HepG2 (cell line): ENCODE results near the gene CGNL1. TPM values are rescaled to one million over a fixed set of nuclear protein-coding genes. Genes with fewer than 3 reads are reported as not detected.

ENCODE experiments used
- ATAC-seq: fragments of 200-7000 bp; cut with Tn5 transposase; 3 replicates; pipeline ENCODE4 v1.9.1; 2020; ENCODE audit warnings: mild to moderate bottlenecking, moderate library complexity
- BruUV-seq: library from RNA; stranded (reverse); fragments of 400-500 nt; replicated peaks from 2 replicates; lab custom pipeline; 2021; lab: Mats Ljungman, UMichigan
- CTCF ChIA-PET: fragments of 300-600 bp; formaldehyde crosslinking; extraction: SDS; loops from one replicate; lab custom pipeline; 2021; ENCODE audit warnings: low total read pairs, inconsistent platforms, low intra/inter-chr PET ratio; lab: Yijun Ruan, JAX
- POLR2A ChIA-PET: fragments of 350-600 bp; sonication (Branson Sonifier 250); formaldehyde crosslinking; loops from one replicate; lab custom pipeline; 2020; ENCODE audit warnings: antibody characterized with exemption, inconsistent platforms; lab: Yijun Ruan, JAX
- DNase-seq: peaks from one replicate; pipeline ENCODE4 v3.0.0-alpha.2; 2015; ENCODE audit warnings: low spot score
- FAIRE-seq: peaks from 3 replicates; lab custom pipeline; 2011; peaks lifted over from hg19 to GRCh38; lab: Jason Lieb, UNC
- H2AFZ ChIP-seq: one replicate; pipeline ENCODE4 v1.6.1; 2011; ENCODE audit warnings: low read length, inconsistent platforms
- H3K27ac ChIP-seq: fragments of 300-600 bp; 3 replicates; pipeline ENCODE4 v1.8.0; 2011; ENCODE audit warnings: mixed run types, mild to moderate bottlenecking, mixed read lengths, low read length, inconsistent platforms; ENCODE audit not compliant: insufficient read depth; ENCODE audit errors: extremely low read length
- H3K27me3 ChIP-seq, 2 experiments: fragments of 200-600 bp in 1 of 2; 2 replicates in 1 of 2; 3 replicates in 1 of 2; pipeline versions ENCODE4 v1.6.0 to v1.8.0; 2011; ENCODE audit warnings: low read length in 2 of 2, mild to moderate bottlenecking in 2 of 2, moderate library complexity in 2 of 2, inconsistent platforms in 1 of 2; ENCODE audit not compliant: insufficient read depth in 2 of 2, control insufficient read depth in 1 of 2
- H3K36me3 ChIP-seq, 2 experiments: fragments of 200-600 bp in 1 of 2; replicated peaks in 1 of 2; 2 replicates in 1 of 2; 3 replicates in 1 of 2; pipeline versions ENCODE4 v1.5.1 to v1.8.0; 2011; ENCODE audit warnings: low read length in 2 of 2, inconsistent platforms in 1 of 2; ENCODE audit not compliant: insufficient read depth in 2 of 2, control insufficient read depth in 1 of 2
- H3K4me1 ChIP-seq: 2 replicates; pipeline ENCODE4 v1.5.1; 2012; ENCODE audit warnings: low read length, inconsistent platforms; ENCODE audit not compliant: insufficient read depth
- H3K4me2 ChIP-seq: 2 replicates; pipeline ENCODE4 v1.6.0; 2011; ENCODE audit warnings: low read depth, low read length, inconsistent platforms
- H3K4me3 ChIP-seq, 3 experiments: fragments of 200-600 bp in 1 of 3; sonication (generic), shearing (Covaris generic) in 1 of 3; replicated peaks in 1 of 3; 2 replicates each; pipeline ENCODE4 v1.5.1; 2011 to 2016; ENCODE audit warnings: low read length in 3 of 3, inconsistent platforms in 2 of 3, low read depth in 2 of 3, mild to moderate bottlenecking in 2 of 3, control low read depth in 1 of 3, mixed read lengths in 1 of 3; ENCODE audit not compliant: insufficient read depth in 1 of 3
- H3K79me2 ChIP-seq: one replicate; pipeline ENCODE4 v1.6.1; 2011; ENCODE audit warnings: low read length, inconsistent platforms; ENCODE audit not compliant: insufficient read depth
- H3K9ac ChIP-seq: 2 replicates; pipeline ENCODE4 v1.6.0; 2011; ENCODE audit warnings: mild to moderate bottlenecking, low read depth, low read length, inconsistent platforms; ENCODE audit not compliant: insufficient read depth
- H3K9me3 ChIP-seq: 2 replicates; pipeline ENCODE4 v1.5.1; 2012; ENCODE audit warnings: mild to moderate bottlenecking, low read length
- H4K20me1 ChIP-seq: 2 replicates; pipeline ENCODE4 v1.6.0; 2011; ENCODE audit warnings: inconsistent platforms, mild to moderate bottlenecking, low read length, moderate library complexity; ENCODE audit not compliant: insufficient read depth
- HMG20A ChIP-seq: IDR thresholded peaks from 2 replicates; pipeline ENCODE4 v1.6.1; 2016; ENCODE audit warnings: borderline replicate concordance
- MED13 ChIP-seq: sonication (generic); formaldehyde crosslinking; IDR thresholded peaks from 2 replicates; pipeline ENCODE4 v1.5.0; 2020; ENCODE audit warnings: missing genetic modification reagents
- POGZ ChIP-seq: sonication (generic); formaldehyde crosslinking; IDR thresholded peaks from 2 replicates; pipeline ENCODE4 v1.4.0; 2020; ENCODE audit warnings: mild to moderate bottlenecking, missing genetic modification reagents
- SOX13 ChIP-seq, 3 experiments: fragments of 450-650 bp in 1 of 3; sonication (generic) in 1 of 3; formaldehyde crosslinking in 1 of 3; IDR thresholded peaks in 2 of 3; conservative IDR thresholded peaks in 1 of 3; 2 replicates each; pipeline versions ENCODE4 v1.5.0 to v1.6.1; 2016 to 2020; ENCODE audit warnings: antibody characterized with exemption in 1 of 3, mild to moderate bottlenecking in 1 of 3, missing compliant biosample characterization in 1 of 3, missing genetic modification reagents in 1 of 3, moderate library complexity in 1 of 3
- SRF ChIP-seq: IDR thresholded peaks from 2 replicates; pipeline ENCODE4 v1.6.1; 2011; ENCODE audit warnings: mild to moderate bottlenecking, low read depth, low read length, moderate library complexity
- TBP ChIP-seq: sonication (generic); formaldehyde crosslinking; IDR thresholded peaks from 2 replicates; pipeline ENCODE4 v1.5.0; 2020; ENCODE audit warnings: missing genetic modification reagents
- ZEB1 ChIP-seq: IDR thresholded peaks from 2 replicates; pipeline ENCODE4 v1.6.1; 2012; ENCODE audit warnings: mild to moderate bottlenecking, low read depth, inconsistent platforms; ENCODE audit not compliant: insufficient replicate concordance
- ZNF180 ChIP-seq: sonication (generic); formaldehyde crosslinking; IDR thresholded peaks from 2 replicates; pipeline ENCODE4 v1.4.0; 2020; ENCODE audit warnings: low read depth, missing genetic modification reagents, borderline replicate concordance
- ZNF331 ChIP-seq: sonication (generic); formaldehyde crosslinking; IDR thresholded peaks from 2 replicates; pipeline ENCODE4 v1.4.0; 2020; ENCODE audit warnings: missing genetic modification reagents
- ZNF556 ChIP-seq: sonication (generic); formaldehyde crosslinking; IDR thresholded peaks from 2 replicates; pipeline ENCODE4 v1.4.0; 2020; ENCODE audit warnings: mild to moderate bottlenecking, missing genetic modification reagents, borderline replicate concordance
- WGBS: methylation state at CpG from one replicate; pipeline ENCODE4 v1.1.6; 2017; ENCODE audit warnings: low lambda C conversion rate; 5-methylcytosine and 5-hydroxymethylcytosine counted together
- in situ Hi-C: cut with HindIII; loops from 2 replicates; pipeline ENCODE4 v1.10.0; 2017; ENCODE audit warnings: low pct_unique_long_range_greater_than_20kb; ENCODE audit not compliant: extremely low pct_ligation_motif_present
- intact Hi-C: fragments of 100-400 bp; cut with micrococcal nuclease; formaldehyde crosslinking; loops from one replicate; pipeline ENCODE4 v1.10.0; 2022; ENCODE audit not compliant: unreplicated experiment
- polyA plus RNA-seq, 8 experiments: library from polyadenylated mRNA; depleted of rRNA in 3 of 8; stranded (reverse) in 7 of 8; unstranded in 1 of 8; fragments of >200 nt; fragmentation: Illumina TruSeq in 4 of 8; extraction: Trizol in 4 of 8; gene quantifications; 2 replicates each; pipeline versions ENCODE4 v1.2.1 to v1.2.3, GENCODE V29; 2011 to 2016; ENCODE audit warnings: low read depth in 4 of 8, missing spikeins in 1 of 8, mixed read lengths in 1 of 8; ENCODE audit not compliant: insufficient read depth in 1 of 8
- total RNA-seq, 5 experiments: library from RNA; depleted of rRNA; stranded (reverse); fragments of >200 nt; fragmentation: Illumina TruSeq; extraction: Trizol; gene quantifications; 2 replicates each; pipeline ENCODE4 v1.2.3, GENCODE V29; 2016; ENCODE audit warnings: low read depth in 1 of 5
- TF ChIP-seq, protein P1 (sequence below): sonication (generic); formaldehyde crosslinking; IDR thresholded peaks from 2 replicates; pipeline ENCODE4 v1.4.0; 2020; ENCODE audit warnings: missing genetic modification reagents, borderline replicate concordance
- TF ChIP-seq, protein P2 (sequence below): sonication (generic); formaldehyde crosslinking; IDR thresholded peaks from 2 replicates; pipeline ENCODE4 v1.9.0; 2021; ENCODE audit warnings: missing genetic modification reagents, mild to moderate bottlenecking, borderline replicate concordance
- TF ChIP-seq, protein P3 (sequence below): sonication (generic); formaldehyde crosslinking; IDR thresholded peaks from 2 replicates; pipeline ENCODE4 v1.4.0; 2020; ENCODE audit warnings: missing genetic modification reagents
- TF ChIP-seq, protein P4 (sequence below): sonication (generic); formaldehyde crosslinking; IDR thresholded peaks from 2 replicates; pipeline ENCODE4 v1.5.0; 2020; ENCODE audit warnings: missing genetic modification reagents, mild to moderate bottlenecking, borderline replicate concordance

The CGNL1 gene
- total and polyA plus RNA-seq, 2 of the 13 experiments (the other 11 are each of a cell fraction or from before 2014, with no cell fraction given): 5.6 to 15.6 TPM

DNA sequence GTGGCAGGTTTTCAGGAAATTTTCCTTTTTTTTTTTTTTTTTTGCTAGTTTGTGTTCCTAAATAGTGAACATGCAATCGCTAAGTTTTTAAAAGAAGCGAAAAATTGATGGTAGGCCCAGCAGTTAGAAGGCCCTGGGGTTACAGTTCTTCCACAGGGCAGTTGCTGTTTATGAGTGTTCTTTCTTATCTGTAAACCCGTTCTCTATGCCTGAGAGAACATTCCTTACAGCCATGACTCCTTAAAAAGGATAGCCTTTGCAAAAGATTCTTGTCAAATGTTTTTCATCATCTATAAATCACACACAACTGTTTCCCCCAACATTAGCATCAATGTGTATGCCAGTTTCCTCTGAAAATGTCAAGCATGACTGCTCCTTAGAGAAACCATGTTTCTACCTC, 191.6 kb downstream of the CGNL1 start:
- 26% methylated on average over 3 of the region's 3 CpGs for WGBS
- no peaks in the 10 kb centered on the region for H3K79me2 ChIP-seq
- no peaks in the 10 kb centered on the region for H3K4me1 ChIP-seq
- no peak overlapping the region for H3K9ac ChIP-seq
- intact Hi-C loops (no loop called here), in situ Hi-C loops (no loop called here)
- ATAC-seq: no peak
- FAIRE-seq: no peak
- H3K27ac ChIP-seq: no peak overlapping the region
- POLR2A ChIA-PET: no interaction called here
- CTCF ChIA-PET: no interaction called here
- TF ChIP-seq TBP (CRISPR knock-in tag) (no peak), ZNF180 (CRISPR knock-in tag) (no peak)
- H4K20me1 ChIP-seq: no peaks in the 10 kb centered on the region
- DNase-seq: no peak
- no peaks in the 10 kb centered on the region for H3K27me3 ChIP-seq
- no peaks in the 10 kb centered on the region for H3K9me3 ChIP-seq
- no peak overlapping the region for H3K4me2 ChIP-seq
- H3K4me3 ChIP-seq: no peak overlapping the region
- no TSS peak for BruUV-seq
- H3K36me3 ChIP-seq: no peaks in the 10 kb centered on the region
- no peak overlapping the region for H2AFZ ChIP-seq

DNA sequence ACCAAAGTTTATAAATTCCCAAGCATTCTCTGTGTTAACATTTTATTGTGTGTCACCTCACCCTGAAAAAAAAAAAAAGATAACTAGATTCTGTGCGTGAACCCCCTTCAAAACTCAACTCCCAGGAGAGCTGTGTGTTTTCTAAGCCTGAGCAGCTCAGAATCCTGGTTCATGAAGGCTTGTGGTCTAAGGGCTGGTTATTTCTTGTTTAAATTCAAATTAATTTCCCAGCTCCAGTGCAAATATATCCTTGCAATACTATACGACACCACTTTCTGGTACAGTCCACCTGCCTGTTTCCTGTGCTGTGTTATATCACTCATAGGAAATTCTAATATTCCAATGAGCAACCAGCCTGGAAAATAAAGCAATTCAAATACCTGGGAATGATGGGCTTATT, 192.0 kb downstream of the CGNL1 start:
- H3K4me2 ChIP-seq: no peak overlapping the region
- no peaks in the 10 kb centered on the region for H3K36me3 ChIP-seq
- no peaks in the 10 kb centered on the region for H3K4me1 ChIP-seq
- ATAC-seq (no peak), DNase-seq (no peak), FAIRE-seq (no peak)
- H3K27ac ChIP-seq: no peak overlapping the region
- no peak overlapping the region for H3K4me3 ChIP-seq
- H3K9me3 ChIP-seq: no peaks in the 10 kb centered on the region
- 23% methylated on average over 2 of the region's 2 CpGs for WGBS
- H4K20me1 ChIP-seq: no peaks in the 10 kb centered on the region
- in situ Hi-C loops (no loop called here), intact Hi-C loops (no loop called here)
- H3K27me3 ChIP-seq: no peaks in the 10 kb centered on the region
- no peak overlapping the region for H2AFZ ChIP-seq
- no TSS peak for BruUV-seq
- no peak overlapping the region for H3K9ac ChIP-seq
- H3K79me2 ChIP-seq: no peaks in the 10 kb centered on the region
- ChIA-PET CTCF (no interaction called here), POLR2A (no interaction called here)
- no peak for TF ChIP-seq ZEB1
- TF ChIP-seq POGZ (CRISPR knock-in tag): no peak
- no peak for TF ChIP-seq SOX13 (IDR thresholded peaks at IDR 0.05)
- TF ChIP-seq SOX13 (CRISPR knock-in tag; conservative IDR thresholded peaks at IDR 0.05 in 1 of 2, IDR thresholded peaks at IDR 0.05 in 1 of 2): no peak
- no peak for TF ChIP-seq SRF
- TF ChIP-seq, protein P1, sequence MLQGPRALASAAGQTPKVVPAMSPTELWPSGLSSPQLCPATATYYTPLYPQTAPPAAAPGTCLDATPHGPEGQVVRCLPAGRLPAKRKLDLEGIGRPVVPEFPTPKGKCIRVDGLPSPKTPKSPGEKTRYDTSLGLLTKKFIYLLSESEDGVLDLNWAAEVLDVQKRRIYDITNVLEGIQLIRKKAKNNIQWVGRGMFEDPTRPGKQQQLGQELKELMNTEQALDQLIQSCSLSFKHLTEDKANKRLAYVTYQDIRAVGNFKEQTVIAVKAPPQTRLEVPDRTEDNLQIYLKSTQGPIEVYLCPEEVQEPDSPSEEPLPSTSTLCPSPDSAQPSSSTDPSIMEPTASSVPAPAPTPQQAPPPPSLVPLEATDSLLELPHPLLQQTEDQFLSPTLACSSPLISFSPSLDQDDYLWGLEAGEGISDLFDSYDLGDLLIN (CRISPR knock-in tag): no peak
- TF ChIP-seq, protein P2, sequence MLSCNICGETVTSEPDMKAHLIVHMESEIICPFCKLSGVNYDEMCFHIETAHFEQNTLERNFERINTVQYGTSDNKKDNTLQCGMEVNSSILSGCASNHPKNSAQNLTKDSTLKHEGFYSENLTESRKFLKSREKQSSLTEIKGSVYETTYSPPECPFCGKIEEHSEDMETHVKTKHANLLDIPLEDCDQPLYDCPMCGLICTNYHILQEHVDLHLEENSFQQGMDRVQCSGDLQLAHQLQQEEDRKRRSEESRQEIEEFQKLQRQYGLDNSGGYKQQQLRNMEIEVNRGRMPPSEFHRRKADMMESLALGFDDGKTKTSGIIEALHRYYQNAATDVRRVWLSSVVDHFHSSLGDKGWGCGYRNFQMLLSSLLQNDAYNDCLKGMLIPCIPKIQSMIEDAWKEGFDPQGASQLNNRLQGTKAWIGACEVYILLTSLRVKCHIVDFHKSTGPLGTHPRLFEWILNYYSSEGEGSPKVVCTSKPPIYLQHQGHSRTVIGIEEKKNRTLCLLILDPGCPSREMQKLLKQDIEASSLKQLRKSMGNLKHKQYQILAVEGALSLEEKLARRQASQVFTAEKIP (CRISPR knock-in tag): no peak
- no peak for TF ChIP-seq MED13 (CRISPR knock-in tag)
- no peak for TF ChIP-seq HMG20A (CRISPR knock-in tag)
- no peak for TF ChIP-seq ZNF556 (CRISPR knock-in tag)
- TF ChIP-seq, protein P3, sequence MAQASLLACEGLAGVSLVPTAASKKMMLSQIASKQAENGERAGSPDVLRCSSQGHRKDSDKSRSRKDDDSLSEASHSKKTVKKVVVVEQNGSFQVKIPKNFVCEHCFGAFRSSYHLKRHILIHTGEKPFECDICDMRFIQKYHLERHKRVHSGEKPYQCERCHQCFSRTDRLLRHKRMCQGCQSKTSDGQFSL (CRISPR knock-in tag): no peak
- TF ChIP-seq, protein P4, sequence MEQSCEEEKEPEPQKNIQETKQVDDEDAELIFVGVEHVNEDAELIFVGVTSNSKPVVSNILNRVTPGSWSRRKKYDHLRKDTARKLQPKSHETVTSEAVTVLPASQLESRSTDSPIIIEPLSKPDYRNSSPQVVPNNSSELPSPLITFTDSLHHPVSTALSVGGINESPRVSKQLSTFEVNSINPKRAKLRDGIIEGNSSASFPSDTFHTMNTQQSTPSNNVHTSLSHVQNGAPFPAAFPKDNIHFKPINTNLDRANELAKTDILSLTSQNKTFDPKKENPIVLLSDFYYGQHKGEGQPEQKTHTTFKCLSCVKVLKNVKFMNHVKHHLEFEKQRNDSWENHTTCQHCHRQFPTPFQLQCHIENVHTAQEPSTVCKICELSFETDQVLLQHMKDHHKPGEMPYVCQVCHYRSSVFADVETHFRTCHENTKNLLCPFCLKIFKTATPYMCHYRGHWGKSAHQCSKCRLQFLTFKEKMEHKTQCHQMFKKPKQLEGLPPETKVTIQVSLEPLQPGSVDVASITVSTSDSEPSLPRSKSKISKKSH (CRISPR knock-in tag): no peak
- no peak for TF ChIP-seq ZNF331 (CRISPR knock-in tag)
